HG02870 (cell line): ENCODE measurements around the gene PDE7B.
"Not testable (repeated sequence)": the region's sequence is repeated elsewhere in the genome, so short reads cannot be mapped to it uniquely, and the experiment has no call there.

Experiments
- ATAC-seq: cut with Tn5 transposase; IDR thresholded peaks from one replicate; pipeline ENCODE4 v1.9.1; 2021; ENCODE audit warnings: mild to moderate bottlenecking, moderate library complexity; ENCODE audit not compliant: unreplicated experiment

PDE7B gene

DNA sequence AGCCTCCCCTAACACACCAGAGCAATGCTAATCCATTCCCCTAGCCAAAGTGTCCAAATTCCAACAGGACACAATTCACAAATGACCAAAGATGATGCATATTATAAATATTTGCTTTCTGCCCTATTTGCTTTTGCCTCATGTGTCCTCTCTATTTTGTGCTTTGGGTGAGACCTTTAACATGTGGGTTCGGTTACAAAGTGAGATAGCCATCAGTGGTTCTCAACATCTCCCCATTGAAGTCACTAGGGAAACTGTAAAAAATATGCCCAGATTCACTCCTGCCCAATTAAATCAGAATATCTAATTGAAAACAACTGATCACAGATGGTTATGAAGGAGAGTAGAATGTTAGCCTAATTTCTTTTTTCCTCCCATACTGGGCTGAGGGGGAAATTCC is 239.4 kb downstream of the PDE7B start:
- ATAC-seq: no peak

DNA sequence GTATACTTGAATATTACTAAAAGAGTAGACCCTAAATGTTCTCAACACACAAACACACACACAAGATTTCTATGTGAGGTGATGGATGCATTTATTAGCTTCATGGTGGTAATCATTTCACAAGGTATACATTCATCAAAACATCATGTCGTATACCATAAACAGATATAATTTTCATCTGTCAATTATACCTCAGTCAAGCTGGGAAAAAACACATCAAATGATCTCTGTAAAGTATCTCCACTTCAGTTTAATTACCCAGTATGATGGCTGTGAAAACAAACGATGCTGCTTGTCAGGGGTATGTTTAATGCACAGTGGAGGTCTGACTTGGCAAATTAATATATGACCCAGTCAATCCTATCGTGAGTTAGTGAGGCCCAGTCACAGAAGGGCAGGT is 241.4 kb downstream of the PDE7B start:
- no peak for ATAC-seq

GRCh38 chr6:136093835-136094234 is 242.3 kb downstream of the PDE7B start:
- ATAC-seq: no peak

DNA sequence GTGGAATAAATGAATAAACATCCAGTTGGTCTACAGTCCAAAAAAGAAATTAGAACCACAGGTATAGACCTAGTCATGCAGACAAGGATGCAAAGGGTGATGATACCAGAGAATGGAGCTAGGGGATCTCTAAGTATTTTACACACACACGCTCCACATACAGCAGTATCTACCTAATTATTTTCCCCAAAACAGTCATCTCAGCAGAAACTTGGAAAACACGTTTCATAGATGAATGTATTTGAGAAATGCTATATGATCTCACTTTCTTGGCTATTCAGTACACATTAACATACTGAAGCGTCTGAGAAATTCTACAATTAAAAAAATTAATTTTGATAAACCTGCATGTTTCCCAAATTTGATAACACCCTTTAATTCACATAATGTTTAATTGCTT is 243.3 kb downstream of the PDE7B start:
- no peak for ATAC-seq

GRCh38 chr6:136095986-136096385 is 244.5 kb downstream of the PDE7B start:
- no peak for ATAC-seq

DNA sequence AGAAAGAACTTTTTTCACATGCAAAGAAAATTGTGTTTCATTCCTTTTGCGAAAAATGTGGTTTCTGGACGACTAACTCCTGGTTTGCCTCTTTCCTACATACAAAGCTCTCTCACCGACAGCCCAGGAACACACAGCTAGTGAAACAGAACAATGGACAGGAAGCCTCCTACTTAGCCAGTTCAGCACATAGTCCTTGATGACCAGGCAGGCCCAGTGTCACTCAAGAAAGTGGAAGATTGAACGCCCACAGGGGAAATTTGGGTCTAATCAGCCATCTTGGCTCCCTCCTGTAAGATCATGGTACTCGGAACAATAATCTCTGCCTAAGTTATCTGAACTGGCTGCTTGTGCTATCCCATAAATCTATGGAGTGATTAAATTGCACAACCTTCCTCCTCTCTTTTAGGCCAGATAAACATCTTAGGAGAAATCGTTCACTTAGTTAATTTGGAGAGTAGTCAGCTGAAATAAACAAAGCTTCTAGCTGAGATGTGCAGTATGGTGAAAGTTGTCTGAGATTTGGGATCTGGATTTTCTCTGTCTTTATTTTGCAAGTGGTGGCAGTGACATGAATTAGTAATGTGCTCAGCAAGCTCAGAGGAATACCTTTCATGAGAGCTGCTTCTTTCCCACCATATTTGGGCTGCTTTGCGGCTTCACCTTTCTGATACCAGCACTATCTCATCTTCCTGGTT is 251.6 kb downstream of the PDE7B start:
- no peak for ATAC-seq

DNA sequence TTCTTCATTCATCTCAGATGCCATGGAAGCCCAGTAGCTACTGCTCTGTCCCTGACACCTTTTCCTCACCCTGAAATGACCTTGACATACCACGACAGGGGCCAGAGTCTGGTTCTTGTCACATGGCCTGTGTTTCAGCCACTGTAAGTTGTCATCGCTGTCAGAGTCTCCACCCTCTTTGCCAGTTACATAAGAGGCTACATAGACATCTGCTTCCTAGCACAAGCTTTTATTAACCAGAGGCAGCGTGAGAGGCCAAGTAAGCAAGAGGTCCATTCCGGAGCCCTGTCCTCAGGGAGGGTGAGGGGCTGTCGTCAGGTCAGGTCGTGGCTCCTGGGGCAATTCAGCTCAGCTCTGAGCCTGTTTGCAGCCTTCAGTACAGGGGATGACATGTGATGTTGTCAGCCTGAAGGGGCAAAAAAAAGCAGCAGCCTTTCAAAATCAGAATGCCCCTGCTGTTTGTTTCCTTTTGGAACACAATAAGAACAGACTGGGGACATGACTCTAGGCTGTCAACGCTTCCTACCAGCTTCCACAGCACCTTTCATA is 252.3 kb downstream of the PDE7B start:
- no peak for ATAC-seq

- no peak for ATAC-seq
These were observed 253.1 kb downstream of the PDE7B start for GRCh38 chr6:136104556-136104955.

DNA sequence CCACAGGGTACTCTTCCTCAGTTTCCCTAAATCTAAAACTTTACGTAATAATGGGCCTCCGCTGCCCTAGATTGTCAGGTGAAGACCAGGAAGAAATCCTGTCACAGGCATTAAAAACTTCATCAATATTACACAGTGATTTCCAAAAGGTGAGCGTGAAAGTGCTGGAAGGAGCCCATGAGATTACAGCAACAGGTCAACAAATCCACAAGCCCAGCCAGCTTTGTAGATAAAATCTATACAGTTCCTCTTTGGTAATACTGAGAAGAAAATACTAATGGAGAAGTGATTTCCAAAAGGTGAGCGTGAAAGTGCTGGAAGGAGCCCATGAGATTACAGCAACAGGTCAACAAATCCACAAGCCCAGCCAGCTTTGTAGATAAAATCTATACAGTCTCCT is 254.3 kb downstream of the PDE7B start:
- ATAC-seq: not testable (repeated sequence)

DNA sequence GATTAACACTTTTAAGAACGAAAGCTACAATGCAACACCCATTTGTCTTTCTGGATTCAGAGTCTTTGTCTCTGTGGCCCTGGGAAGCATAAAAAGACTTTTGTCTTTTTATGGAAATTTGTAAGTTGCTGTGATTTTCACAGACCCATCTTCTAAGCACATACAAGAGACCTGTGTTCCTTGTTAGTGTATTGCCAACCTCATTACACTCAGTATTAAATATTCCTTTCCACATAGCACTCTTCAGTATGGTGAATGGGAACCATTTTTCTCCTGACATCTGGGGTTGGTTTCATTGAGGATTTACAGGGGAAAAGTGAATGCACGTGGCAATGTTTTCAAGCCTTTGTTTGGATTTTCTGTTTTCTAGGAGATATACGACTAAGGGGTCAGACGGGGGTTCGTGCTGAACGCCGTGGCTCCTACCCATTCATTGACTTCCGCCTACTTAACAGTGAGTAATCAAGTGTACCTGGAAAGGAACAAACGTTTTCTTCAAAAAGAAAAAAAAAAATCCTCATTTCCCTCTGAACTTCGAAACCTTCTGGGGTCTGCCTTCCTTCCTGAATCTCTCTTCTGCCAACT is 257.0 kb downstream of the PDE7B start:
- no peak for ATAC-seq

DNA sequence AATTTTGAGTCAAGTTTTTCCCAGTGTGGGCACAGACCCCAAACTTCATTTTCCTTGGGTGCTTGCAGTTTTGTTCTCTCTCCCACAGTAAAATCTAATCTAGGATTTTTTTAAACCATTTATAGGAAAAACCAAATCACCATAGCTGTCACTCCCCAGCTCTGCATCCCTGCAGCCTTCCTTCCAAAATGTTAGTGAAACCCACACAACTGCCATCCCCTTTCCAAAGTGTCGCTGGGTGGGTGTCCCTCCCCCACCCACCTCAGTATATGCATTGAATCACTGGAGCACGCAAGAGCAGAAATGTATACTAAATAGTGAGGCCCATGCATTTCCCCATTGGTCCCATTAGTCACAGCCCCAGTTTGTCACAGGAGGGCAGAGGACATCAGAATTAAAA is 260.3 kb downstream of the PDE7B start:
- ATAC-seq: no peak

- ATAC-seq: no peak
These were observed 260.8 kb downstream of the PDE7B start for GRCh38 chr6:136112262-136112661.

- ATAC-seq: no peak
These were observed 262.3 kb downstream of the PDE7B start for GRCh38 chr6:136113736-136114173.

DNA sequence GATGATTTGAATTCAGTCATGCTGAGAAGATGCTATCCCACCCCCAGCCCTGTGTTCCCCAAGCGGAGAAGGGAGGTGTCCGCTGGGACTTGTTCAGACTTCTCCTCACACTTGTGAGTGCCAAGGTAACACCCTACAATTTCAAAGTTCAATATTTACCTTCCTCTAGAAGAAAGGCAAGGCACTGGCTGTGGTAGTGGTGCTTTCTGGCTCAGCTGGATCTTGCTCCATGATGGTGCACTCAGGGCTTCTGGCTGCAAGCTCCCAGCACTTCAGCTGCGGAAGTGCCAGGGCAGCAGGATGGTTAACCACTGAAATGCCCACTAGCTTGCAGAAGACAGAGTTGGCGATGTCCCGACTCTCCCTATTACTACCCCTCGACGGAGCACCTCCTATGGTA is 263.2 kb downstream of the PDE7B start:
- no peak for ATAC-seq

GRCh38 chr6:136115941-136116340 is 264.4 kb downstream of the PDE7B start:
- ATAC-seq: no peak

GRCh38 chr6:136117081-136117480 is 265.6 kb downstream of the PDE7B start:
- no peak for ATAC-seq

- ATAC-seq: no peak
These were observed 267.3 kb downstream of the PDE7B start for GRCh38 chr6:136118787-136119186.

- no peak for ATAC-seq
These were observed 272.0 kb downstream of the PDE7B start for GRCh38 chr6:136123468-136123867.

- no peak for ATAC-seq
These were observed 274.1 kb downstream of the PDE7B start for GRCh38 chr6:136125585-136125984.

- no peak for ATAC-seq
These were observed 276.4 kb downstream of the PDE7B start for GRCh38 chr6:136127873-136128272.

DNA sequence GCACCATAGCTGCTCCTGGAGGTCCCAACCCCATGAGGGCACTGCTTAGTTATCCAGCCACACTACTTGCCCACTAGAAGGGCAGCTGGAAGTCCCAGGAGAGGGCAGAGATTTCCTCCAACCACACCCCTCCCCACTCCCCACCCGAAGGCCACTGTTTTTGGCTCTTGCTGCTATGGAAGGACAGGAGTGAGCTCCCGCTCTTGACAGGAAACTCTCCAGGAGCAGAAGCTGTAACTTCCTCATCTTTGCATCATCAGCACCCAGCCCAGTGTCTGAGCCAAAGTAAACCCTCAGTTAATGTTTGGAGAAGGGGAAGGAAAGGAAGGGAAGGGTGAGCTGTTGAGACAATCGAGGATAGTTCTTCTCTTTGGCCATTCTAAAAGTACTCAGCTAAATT is 277.9 kb downstream of the PDE7B start:
- no peak for ATAC-seq

GRCh38 chr6:136134268-136134667 is 282.8 kb downstream of the PDE7B start:
- ATAC-seq: no peak

DNA sequence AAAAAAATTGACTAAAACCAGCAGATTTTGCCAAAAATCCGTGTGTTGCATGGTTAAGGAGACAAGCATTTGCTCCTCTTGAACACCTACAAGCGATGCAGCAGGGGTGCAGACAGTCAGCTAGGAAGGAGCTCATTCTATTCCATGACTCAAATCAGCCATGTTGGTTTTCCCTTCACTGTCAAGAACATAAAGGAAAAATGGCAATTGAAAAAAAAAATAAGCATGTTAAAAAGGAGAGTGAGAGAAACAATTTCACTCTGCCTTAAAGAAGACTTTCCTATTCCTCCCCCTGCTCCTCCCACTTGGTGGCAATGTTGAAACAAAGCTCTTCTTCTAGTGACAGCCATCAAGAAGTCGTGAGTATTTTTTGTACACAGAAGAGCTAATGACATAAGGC is 283.2 kb downstream of the PDE7B start:
- no peak for ATAC-seq
